Superior temporal gyrus (tissue), 1 donor: ENCODE data around the gene AKR7A2.

Source experiments
- DNase-seq: peaks from one replicate; pipeline ENCODE4 v3.0.0-alpha.2; 2016; ENCODE audit errors: extremely low spot score

The AKR7A2 gene

DNA sequence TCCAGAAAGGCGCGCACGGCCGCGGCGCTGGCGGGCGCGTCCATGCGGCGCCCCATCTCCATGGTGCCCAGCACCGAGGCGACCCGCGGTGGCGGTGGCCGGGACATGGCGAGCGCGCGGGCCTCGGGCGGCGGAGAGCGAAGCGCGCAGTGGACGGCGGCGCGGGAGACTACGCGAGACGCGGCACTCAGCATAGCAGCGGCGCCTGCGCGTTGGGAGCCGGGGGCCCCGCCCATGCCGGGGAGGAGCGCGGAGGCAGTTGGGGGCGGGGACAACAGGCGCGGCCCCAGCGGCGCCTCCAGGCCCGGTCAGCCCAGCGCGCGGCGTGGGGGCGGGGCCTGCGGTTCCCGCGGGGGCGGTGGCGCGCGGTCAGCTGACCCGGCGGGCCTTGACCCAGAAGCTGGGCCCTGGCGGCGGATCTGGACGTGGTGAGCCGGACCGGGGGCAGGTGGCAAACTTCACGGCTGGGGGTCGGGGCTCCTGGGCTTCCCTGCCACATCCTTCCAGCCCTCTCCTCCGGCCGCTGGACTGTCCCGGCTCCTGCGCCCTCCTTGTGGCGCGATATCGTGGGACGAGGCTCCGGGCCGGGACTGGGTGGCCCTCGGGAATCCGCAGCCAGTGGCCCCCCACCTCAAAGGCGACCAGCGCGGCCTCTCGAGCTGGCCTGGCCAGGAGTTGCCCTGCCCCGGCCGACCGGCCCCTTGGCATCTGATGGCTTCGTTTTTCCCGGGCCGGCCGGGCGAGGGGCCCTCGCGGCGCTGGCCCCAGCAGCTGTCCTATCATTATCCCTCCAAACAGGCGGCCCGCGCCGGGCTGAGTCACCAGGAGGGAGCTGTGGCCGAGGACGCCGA, at the start of gene AKR7A2, which contains the start of gene SLC66A1:
Gene AKR7A2, minus strand, starts transcription at position 214 of the 851 bp plus-strand sequence. Its CDS starts 20 bp downstream, at position 194.
Gene SLC66A1, plus strand, starts transcription at position 396 of the 851 bp plus-strand sequence. CDS start 5,352 bp downstream, outside the sequence.
- peak; percentile 94 for DNase-seq

DNA sequence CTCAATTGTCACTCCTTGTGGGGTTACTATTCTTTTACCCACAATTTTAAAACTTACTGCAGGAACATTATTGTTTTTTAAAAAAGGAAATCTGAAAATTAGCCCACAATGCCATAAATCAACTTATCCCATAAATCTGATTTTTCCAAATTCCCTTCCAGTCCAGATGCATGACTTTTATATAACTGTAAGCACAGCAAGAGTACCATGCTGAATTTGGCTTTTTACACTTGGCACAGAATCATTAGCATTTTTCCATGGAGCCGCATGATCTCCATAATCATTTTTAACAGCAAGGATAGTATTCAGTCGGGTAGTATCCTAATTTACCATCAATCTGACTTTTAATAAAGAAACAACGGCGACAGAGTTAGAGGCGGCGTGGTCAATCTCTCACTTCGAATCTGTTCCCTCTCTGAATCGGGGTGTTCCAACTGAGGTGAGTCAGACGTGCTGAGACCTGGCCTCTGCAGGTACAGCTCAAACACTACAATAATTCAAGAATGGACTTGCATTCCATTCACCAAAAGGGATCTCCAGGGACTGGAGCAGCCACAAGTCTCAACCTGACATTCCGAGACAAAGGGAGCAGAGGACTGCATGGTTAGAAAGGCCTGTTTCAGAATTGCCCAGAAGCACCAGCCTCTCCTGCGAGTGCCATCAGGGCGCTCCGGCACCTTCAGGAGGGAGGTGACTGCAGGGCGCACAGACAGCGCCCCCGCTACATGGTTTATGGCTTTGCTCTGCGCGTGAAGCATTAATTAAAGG, 49.1 kb upstream of the AKR7A2 start:
- DNase-seq = no peak

DNA sequence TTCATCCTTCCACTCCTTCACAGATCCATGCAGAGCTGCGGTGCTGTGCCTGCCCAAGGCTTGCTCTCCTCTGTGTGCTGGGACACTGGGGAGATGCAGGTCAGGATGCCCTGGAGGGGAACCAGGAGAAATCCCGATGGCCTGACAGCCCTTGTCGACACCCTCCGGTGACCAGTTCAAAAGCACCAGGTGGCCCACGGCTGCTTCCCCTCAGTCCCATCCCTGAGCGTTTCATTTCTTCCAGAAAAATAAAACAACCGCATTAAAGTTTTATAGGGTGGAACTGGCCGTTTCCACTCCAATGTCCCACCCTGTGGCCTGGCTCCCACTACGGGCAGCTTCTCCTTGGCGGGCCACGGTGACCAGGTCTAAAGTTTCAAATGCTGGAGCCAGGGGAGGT, 48.5 kb upstream of the AKR7A2 start:
- no peak for DNase-seq

DNA sequence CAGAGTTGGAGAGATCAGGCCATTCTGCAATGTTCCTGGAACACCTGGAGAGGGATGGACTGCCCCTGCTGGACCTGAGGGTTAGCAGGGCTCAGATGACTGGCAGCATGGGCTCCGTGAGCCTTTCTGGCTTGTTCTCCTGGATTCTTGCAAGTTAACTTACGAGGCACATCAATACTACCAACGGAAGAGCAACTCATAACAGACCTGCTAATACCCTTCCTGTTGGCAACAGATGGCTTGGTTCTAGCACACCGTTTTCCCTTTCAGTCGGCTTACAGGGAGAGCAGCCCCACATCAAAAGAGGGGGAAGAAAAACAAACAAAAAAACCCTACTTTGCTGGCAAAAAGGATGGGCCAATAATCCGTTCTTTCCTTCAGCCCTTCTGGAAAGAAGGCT, 48.1 kb upstream of the AKR7A2 start:
- DNase-seq = no peak

DNA sequence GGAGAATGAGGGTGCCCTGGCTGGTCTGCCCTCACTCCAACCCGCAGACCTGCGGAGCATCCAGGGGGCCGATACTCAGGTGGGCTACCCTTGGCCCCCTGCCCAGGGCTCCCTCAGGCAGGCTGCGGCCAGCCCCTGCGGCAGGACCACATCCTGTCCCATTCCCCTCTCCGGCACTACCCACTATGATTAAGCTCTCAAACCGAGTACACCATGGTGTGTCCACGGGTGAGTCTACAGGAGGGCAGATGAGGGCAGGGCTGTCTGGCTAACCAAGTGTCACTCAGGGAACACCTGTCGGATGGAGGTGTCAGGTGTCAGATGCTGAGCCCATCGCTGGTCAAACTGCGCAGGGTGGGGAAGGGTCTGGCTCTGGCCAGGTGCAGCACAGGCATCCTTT, 47.4 kb upstream of the AKR7A2 start:
- no peak for DNase-seq

DNA sequence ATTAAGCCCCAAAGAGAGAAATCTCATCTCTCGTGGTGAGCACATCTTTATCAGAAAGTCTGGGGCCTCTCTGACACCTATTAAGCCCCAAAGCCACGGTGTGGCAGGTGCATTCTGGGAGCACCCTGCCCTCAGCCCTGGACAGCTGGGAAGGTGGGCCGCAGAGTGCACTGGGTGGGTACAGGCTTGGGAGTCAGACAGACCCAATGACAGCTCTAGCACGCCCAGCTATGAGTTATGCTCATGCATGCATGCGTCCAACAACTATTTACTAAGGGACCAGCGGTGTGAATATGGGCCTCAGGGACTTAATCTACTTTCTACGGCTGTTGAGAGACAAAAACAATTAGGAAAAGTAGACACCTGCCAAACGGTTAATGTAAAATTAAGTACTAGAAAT, 46.8 kb upstream of the AKR7A2 start:
- no peak for DNase-seq

DNA sequence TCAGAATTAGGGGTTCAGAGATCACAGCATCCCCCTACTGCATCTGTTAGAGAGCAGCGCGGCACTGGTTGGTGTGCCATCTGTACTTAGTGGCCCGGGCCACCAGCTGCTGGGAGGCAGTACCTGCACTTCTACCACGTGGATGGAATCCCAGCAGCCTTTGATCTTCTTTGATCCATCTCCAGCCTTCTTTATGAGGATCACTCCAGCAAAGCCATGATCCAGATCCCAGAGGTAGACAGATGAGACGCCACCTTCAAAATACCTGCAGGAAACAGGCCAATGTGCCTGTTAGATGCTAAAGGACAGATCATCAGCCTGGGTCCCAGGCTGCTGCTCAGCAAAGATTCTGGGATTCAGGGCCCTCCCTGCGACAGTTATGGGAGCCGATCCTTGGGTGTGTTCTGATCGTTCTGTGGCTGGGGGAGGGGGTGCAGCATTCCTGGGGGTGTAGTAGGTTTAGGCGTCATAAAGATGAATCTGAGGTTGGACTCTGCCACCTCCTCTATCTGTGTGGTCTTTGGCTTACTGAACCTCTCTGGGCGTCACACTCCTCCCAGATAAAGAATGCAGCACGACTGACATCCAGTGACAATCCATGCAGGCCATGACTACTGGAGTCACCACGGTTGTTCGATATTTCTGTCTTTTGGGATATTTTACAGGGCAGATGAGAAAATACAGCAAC, 45.5 kb upstream of the AKR7A2 start:
- no peak for DNase-seq

DNA sequence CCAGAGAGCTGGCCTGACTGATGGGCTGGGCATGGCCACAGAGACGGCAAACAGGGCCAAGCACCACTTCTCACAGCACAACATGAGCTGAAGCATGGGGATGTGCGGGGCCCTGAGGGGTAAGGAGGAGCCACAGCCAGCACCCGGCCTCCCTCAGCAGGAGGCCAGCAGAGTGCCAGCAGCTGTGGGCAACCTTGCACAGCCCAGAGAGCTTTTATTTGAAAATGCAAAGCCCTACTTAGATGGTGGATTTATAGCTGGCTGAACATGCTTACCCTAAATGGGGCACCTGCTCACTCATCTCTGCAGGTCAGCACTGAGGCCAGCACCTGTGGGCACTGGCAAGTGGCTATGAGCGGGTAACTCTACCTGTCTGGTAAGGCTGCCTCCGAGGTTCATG, 44.3 kb upstream of the AKR7A2 start:
- no peak for DNase-seq

DNA sequence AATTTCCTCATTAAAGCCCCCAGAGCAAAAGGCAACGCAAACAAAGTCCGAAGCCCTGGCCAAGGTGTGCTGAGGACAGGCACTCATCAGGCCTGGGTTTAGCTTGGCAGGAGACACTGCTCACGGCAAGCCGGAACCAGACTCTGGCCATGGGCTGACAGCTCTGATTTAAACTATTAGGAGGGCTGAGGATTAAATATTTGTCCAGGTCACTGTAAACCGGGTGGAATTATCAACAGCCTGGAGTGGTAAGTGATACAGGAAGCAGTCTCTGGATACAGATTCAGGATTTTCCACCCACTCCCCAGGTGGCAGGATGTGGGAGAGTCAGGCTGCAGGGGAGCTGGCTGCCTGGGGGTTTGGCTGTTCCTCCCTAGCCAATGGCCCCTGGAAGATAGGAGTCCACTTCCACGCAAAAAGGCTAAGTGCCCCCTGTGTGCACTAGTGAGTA, 42.6 kb upstream of the AKR7A2 start:
- DNase-seq = no peak

DNA sequence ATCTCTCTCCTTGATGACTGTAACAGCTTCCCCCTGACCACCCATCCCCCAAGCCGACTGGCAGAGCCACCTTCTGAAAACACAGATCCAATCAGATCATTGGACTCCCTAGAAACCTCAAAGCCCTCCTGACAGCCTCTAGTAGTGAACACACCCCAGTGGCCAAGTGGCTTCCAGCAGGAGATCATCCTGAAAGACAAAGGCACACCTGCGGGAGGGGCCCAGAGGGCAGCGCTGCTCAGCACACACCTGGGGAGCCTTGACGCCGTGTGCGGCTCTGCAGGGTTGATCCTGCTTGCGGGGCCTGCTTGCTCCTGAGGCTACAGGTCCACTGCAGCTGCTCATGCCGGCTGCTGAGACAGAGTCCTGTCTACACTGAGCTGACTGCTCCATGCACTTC, 41.7 kb upstream of the AKR7A2 start:
- no peak for DNase-seq

DNA sequence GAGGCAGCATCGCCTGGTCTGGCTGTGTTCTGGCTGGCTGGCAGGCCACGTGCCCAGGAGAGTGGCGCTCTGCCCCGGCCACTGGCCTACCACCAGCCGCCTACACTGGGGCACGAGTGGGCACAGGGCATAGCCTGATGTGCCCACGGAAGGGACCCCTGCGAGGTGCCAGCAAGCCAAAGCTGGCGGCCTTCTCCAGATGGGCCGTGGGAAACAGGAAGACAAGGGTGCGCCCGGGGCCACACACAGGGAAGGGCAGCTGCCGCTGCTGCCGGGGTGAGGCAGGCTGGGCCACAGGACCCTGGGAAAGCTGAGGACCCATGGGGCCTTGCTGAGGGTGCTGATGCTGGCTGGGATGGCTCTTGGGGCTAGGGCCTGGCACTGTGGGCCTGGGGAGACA, 40.9 kb upstream of the AKR7A2 start:
- DNase-seq = no peak

DNA sequence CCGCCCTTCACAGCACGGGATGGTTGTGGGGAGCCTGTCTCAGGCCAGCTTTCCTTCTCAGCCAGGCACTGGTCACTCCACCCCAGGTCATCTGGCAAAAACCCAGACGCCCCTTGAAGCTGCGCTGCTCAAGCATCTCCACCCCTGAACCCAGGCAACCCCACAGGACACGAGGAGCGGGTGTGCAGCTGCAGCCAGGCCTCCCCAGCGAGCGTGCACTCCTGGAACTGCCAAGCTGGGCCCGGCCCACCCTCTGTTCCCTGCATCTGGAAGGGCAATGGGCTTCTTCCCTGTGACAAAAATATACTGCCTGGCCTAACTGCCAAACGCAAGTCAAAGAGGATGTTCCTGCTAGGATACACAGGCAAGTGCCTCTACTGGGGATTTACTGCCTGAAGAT, 39.9 kb upstream of the AKR7A2 start:
- no peak for DNase-seq

DNA sequence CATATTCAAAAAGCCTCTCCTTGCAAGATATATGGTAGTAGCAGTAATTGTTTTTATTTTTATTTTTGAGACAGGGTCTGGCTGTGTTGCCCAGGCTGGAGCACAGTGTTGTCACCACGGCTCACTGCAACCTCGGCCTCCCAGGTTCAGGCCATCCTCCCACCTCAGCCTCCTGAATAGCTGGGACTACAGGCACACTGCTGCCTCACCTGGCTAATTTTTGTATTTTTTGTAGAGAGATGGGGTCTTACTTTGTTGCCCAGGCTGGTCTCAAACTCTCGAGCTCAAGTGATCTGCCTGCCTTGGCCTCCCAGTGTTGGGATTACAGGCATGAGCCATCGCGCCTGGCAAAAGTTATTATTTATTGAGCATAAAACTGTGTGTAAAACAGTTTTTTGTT, 38.6 kb upstream of the AKR7A2 start:
- DNase-seq = no peak

DNA sequence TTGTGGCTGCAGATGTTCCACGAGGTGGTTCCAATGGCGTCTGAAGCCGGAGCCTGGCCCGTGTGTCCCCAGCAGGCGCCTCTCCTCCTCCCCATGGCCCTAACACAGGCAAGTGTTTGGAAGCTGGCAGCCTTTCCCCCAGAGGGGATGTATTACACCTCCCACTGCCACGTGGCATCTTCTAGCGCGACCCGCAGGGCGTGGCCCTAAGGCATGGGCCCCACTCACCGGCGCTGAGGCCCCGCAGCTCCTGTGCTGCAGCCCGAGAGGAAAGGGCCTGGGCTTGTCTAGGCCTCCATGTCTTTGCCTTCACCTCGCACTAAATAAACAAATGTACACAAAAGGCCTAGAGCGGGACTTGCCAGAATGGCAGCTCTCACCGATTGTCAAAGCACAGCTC, 38.1 kb upstream of the AKR7A2 start:
- no peak for DNase-seq

DNA sequence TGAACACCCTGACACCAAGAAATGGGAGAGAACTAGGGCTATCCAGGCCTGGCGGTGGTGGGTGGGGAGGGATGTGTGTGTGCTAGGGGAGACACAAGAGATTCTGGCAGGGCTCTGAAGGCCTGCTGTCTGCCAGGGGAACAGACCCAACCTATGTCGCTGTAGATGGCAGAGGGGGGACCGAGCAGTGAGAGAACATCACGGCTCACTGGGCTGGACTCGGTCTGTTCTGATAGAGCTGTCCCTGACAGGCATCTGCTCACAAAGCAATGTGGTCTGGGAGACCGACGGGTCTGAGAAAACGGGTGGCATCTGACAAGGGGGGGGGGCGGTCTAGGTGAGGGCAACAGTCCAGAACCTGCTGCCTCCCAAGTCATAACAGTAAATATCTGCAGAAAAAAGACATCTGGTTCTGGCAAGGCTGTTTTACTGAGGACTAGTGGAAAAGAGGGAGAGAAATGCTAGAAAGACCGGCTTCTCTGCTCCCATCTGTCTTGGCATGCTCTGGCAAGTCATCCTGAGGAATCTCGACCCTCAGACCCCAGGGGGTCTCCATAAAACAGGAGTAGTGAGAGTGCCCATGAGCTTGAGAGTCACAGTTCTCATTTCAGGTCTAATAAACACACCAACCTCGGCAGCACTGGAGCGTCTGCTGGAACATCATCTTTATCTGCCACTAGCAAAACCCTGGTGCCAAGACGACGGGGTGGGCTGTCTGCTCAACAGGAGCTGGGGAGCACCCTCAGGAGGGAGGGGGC, 36.7 kb upstream of the AKR7A2 start:
- no peak for DNase-seq

DNA sequence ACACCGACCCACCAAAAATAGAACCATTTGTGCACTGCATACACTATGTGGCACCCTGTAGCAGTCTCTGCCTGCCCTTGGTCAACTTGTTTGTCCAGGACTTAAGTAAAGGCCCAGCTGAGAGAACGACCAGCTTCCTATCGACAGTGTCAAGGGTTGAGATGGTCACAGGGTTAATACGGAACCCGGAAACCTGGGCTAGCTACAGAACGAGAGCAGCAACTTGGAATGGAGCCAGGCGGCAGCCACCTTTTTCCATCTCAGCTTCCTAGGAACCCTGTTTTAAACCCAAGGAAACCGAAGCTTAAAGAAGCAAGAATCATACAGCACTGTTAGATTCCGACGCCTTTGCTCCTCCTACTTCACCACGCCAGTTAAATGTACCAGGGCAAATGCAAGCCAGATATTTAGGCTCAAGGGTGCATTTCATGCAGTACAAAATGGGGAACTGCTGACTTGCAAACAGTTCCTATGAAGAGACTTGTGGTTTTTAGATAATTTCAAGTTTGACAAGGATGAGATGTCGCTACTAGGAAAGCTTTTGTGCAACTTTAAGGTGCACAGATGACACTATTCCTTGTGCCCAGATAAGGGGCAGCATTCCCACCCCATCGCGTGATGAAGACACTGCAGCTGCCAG, 35.7 kb upstream of the AKR7A2 start:
- DNase-seq = no peak

DNA sequence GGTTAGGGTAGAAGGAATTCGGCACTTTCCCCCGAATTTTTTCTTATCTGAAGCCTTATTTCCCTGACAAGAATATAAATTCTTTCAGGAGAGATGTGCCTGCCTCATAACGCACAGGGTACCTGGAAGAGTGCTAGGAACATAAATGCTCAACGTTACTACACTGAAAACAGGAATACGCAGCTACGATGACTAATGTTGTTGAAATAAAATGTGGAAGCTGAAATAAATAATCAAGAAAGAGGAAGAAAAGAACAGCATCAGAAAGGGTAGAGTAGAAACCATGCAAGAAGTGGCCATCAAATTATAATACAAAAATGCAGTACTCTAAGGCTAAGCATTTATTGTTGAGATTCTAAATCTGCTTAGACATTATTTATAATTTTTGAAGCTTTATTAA, 34.1 kb upstream of the AKR7A2 start:
- no peak for DNase-seq

DNA sequence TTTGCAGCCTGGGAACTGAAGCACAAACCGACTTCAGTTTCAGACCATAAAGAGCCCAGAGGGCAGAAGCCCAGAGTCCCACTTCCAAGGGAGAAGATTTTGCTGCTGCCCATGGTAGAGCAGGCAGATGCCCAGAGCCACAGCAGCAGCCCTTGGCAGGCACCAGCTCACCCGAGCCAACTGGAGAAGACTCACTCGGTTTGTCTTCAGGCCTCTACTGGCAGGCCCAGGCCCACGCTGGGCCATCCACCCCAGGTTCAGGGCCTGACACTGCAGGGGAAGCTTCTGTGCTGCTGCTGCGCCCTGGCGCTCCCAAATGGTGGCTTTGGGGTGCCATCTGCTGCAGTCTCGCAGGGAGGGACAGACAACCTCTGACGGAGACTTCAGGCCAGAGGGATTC, 33.4 kb upstream of the AKR7A2 start:
- no peak for DNase-seq

DNA sequence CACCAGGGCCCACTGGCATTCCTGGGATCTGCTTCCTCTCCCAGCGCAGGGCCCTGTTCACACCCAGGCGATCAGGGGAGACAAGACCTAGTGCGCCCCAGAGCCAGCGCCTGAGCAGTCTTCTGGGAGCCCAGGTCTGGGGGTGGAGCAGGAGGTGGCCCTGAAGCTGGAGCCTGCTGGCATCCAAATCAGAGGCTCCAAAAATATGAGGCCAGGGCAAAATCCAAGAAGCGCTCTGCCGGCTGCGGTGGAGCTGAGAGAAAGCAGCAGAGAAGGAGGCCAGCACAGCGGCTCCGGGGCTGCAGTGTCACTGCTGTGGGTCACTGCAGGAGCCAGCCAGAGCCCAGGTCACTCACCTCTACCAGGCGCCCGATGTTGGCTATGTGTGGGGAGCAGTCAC, 32.9 kb upstream of the AKR7A2 start:
- DNase-seq = no peak

DNA sequence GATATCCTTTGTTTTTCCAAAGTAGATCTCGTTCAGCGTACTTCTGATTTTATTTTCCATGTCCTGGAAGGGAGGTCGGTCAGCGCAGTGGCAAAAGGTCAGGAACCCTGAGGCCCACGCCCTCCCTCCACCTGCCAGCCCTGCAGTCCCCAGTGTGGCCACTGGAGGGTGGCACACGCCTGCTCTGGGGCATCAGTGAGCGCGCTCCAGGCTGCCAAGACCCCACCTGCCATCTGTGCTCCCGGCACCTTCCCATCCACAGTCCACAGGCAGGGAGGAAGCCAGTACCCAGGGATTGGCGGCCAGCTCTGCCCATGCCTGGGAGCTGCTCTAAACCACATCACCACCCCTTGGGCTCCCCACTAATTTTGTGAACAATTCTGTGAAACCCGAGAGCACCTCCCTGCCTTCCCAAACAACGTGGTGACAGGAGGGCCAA, 32.4 kb upstream of the AKR7A2 start:
- peak; percentile 60 for DNase-seq
